Loucy (cell line): ENCODE data around the gene HEXIM2.

Source experiments
- CTCF ChIP-seq: fragments of 200-600 bp; sonication (generic); conservative IDR thresholded peaks from 2 replicates; pipeline ENCODE4 v1.5.1; 2014; ENCODE audit warnings: mild to moderate bottlenecking, antibody characterized with exemption, low read length
- EZH2phosphoT487 ChIP-seq: fragments of 200-600 bp; IDR thresholded peaks from 2 replicates; pipeline ENCODE4 v1.6.1; 2018; ENCODE audit warnings: antibody characterized with exemption, mild to moderate bottlenecking, moderate library complexity, borderline replicate concordance

DNA sequence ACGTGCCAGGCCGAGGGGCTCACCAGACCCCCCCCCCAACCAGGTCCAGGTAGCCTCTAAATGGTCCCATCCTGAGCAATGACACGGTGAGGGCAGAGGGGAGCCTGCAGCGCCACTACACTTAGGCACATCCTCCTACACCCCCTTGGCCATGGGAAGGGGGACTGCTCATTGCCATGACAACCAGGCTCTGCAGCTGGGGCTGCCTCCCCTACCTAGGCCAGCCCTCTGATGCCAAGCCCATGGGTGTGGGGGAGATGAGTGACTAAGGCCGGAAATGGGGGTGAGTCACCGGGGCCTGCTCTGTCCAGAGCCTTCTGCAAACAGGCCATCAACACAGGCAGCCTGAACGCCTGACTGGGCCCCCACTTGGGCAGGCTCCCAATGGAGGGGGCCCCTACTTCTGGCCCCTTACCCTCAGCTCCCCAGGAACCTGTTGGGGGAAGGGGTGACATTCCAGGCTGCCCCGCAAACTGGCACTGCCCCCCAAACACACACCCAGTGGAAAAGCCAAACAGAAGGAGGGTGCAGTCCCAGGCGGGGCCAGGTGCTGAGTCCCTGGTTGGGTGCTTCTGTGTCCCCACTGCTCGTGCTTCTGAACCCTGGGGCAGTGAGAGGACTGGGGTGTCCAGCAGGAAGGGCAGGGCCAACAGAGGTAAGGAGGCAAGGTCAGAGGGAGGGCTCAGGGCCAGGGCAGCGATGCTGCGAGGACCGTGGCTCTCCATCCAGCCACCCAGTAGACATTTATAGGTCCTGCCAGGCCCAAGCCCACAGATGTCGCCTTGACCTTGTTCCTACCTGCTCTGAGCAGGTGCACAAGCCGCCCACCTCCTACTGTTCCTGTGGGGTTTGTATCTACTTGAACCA, 37.5 kb upstream of the HEXIM2 start:
- no peak for TF ChIP-seq CTCF
- TF ChIP-seq EZH2phosphoT487: no peak
